HepG2 (cell line): ENCODE data around the gene MCFD2. TPM values are rescaled to one million over a fixed set of nuclear protein-coding genes. Genes with fewer than 3 reads are reported as not detected.

Experiments used
- ATAC-seq: fragments of 200-7000 bp; cut with Tn5 transposase; 3 replicates; pipeline ENCODE4 v1.9.1; 2020; ENCODE audit warnings: mild to moderate bottlenecking, moderate library complexity
- BruUV-seq: library from RNA; stranded (reverse); fragments of 400-500 nt; replicated peaks from 2 replicates; lab custom pipeline; 2021; lab: Mats Ljungman, UMichigan
- CTCF ChIA-PET: fragments of 300-600 bp; formaldehyde crosslinking; extraction: SDS; loops from one replicate; lab custom pipeline; 2021; ENCODE audit warnings: low total read pairs, inconsistent platforms, low intra/inter-chr PET ratio; lab: Yijun Ruan, JAX
- POLR2A ChIA-PET: fragments of 350-600 bp; sonication (Branson Sonifier 250); formaldehyde crosslinking; loops from one replicate; lab custom pipeline; 2020; ENCODE audit warnings: antibody characterized with exemption, inconsistent platforms; lab: Yijun Ruan, JAX
- DNase-seq: peaks from one replicate; pipeline ENCODE4 v3.0.0-alpha.2; 2015; ENCODE audit warnings: low spot score
- FAIRE-seq: peaks from 3 replicates; lab custom pipeline; 2011; peaks lifted over from hg19 to GRCh38; lab: Jason Lieb, UNC
- H2AFZ ChIP-seq: one replicate; pipeline ENCODE4 v1.6.1; 2011; ENCODE audit warnings: low read length, inconsistent platforms
- H3K27ac ChIP-seq: fragments of 300-600 bp; 3 replicates; pipeline ENCODE4 v1.8.0; 2011; ENCODE audit warnings: mixed run types, mild to moderate bottlenecking, mixed read lengths, low read length, inconsistent platforms; ENCODE audit not compliant: insufficient read depth; ENCODE audit errors: extremely low read length
- H3K27me3 ChIP-seq, 2 experiments: fragments of 200-600 bp in 1 of 2; 2 replicates in 1 of 2; 3 replicates in 1 of 2; pipeline versions ENCODE4 v1.6.0 to v1.8.0; 2011; ENCODE audit warnings: low read length in 2 of 2, mild to moderate bottlenecking in 2 of 2, moderate library complexity in 2 of 2, inconsistent platforms in 1 of 2; ENCODE audit not compliant: insufficient read depth in 2 of 2, control insufficient read depth in 1 of 2
- H3K36me3 ChIP-seq, 2 experiments: fragments of 200-600 bp in 1 of 2; replicated peaks in 1 of 2; 2 replicates in 1 of 2; 3 replicates in 1 of 2; pipeline versions ENCODE4 v1.5.1 to v1.8.0; 2011; ENCODE audit warnings: low read length in 2 of 2, inconsistent platforms in 1 of 2; ENCODE audit not compliant: insufficient read depth in 2 of 2, control insufficient read depth in 1 of 2
- H3K4me1 ChIP-seq: 2 replicates; pipeline ENCODE4 v1.5.1; 2012; ENCODE audit warnings: low read length, inconsistent platforms; ENCODE audit not compliant: insufficient read depth
- H3K4me2 ChIP-seq: 2 replicates; pipeline ENCODE4 v1.6.0; 2011; ENCODE audit warnings: low read depth, low read length, inconsistent platforms
- H3K4me3 ChIP-seq, 3 experiments: fragments of 200-600 bp in 1 of 3; sonication (generic), shearing (Covaris generic) in 1 of 3; replicated peaks in 1 of 3; 2 replicates each; pipeline ENCODE4 v1.5.1; 2011 to 2016; ENCODE audit warnings: low read length in 3 of 3, inconsistent platforms in 2 of 3, low read depth in 2 of 3, mild to moderate bottlenecking in 2 of 3, control low read depth in 1 of 3, mixed read lengths in 1 of 3; ENCODE audit not compliant: insufficient read depth in 1 of 3
- H3K79me2 ChIP-seq: one replicate; pipeline ENCODE4 v1.6.1; 2011; ENCODE audit warnings: low read length, inconsistent platforms; ENCODE audit not compliant: insufficient read depth
- H3K9ac ChIP-seq: 2 replicates; pipeline ENCODE4 v1.6.0; 2011; ENCODE audit warnings: mild to moderate bottlenecking, low read depth, low read length, inconsistent platforms; ENCODE audit not compliant: insufficient read depth
- H3K9me3 ChIP-seq: 2 replicates; pipeline ENCODE4 v1.5.1; 2012; ENCODE audit warnings: mild to moderate bottlenecking, low read length
- H4K20me1 ChIP-seq: 2 replicates; pipeline ENCODE4 v1.6.0; 2011; ENCODE audit warnings: inconsistent platforms, mild to moderate bottlenecking, low read length, moderate library complexity; ENCODE audit not compliant: insufficient read depth
- CBX5 ChIP-seq: sonication (generic); formaldehyde crosslinking; IDR thresholded peaks from 2 replicates; pipeline ENCODE4 v1.4.0; 2020; ENCODE audit warnings: missing genetic modification reagents, borderline replicate concordance
- CHD4 ChIP-seq: fragments of 200-600 bp; sonication (generic); IDR thresholded peaks from 2 replicates; pipeline ENCODE4 v1.7.0; 2017; ENCODE audit warnings: mild to moderate bottlenecking, low read length, borderline replicate concordance
- EZH2 ChIP-seq: conservative IDR thresholded peaks from 2 replicates; pipeline ENCODE4 v1.6.1; 2012; ENCODE audit warnings: mild to moderate bottlenecking, low read depth, low read length, moderate library complexity
- GTF3A ChIP-seq: sonication (generic); formaldehyde crosslinking; conservative IDR thresholded peaks from 2 replicates; pipeline ENCODE4 v1.4.0; 2020; ENCODE audit warnings: mild to moderate bottlenecking, missing genetic modification reagents
- JARID2 ChIP-seq: sonication (generic); formaldehyde crosslinking; IDR thresholded peaks from 2 replicates; pipeline ENCODE4 v1.8.1; 2023; ENCODE audit warnings: missing genetic modification reagents, inconsistent platforms; ENCODE audit not compliant: insufficient replicate concordance
- RAD21 ChIP-seq: fragments of 450-650 bp; formaldehyde crosslinking; IDR thresholded peaks from 2 replicates; pipeline ENCODE4 v1.5.0; 2020; ENCODE audit warnings: mild to moderate bottlenecking
- REXO4 ChIP-seq: sonication (generic); formaldehyde crosslinking; IDR thresholded peaks from 2 replicates; pipeline ENCODE4 v1.8.0; 2022; ENCODE audit warnings: missing genetic modification reagents, mild to moderate bottlenecking, borderline replicate concordance
- TGIF2 ChIP-seq: IDR thresholded peaks from 2 replicates; pipeline ENCODE4 v1.6.1; 2016; ENCODE audit warnings: control low read depth, missing compliant biosample characterization
- ZNF253 ChIP-seq: sonication (generic); formaldehyde crosslinking; IDR thresholded peaks from 2 replicates; pipeline ENCODE4 v1.8.0; 2022; ENCODE audit warnings: mild to moderate bottlenecking, missing genetic modification reagents, borderline replicate concordance
- ZNF362 ChIP-seq: sonication (generic); formaldehyde crosslinking; IDR thresholded peaks from 2 replicates; pipeline ENCODE4 v1.4.0; 2020; ENCODE audit warnings: missing genetic modification reagents, mild to moderate bottlenecking, borderline replicate concordance
- ZNF605 ChIP-seq: sonication (generic); formaldehyde crosslinking; IDR thresholded peaks from 2 replicates; pipeline ENCODE4 v1.8.0; 2022; ENCODE audit warnings: mild to moderate bottlenecking, missing genetic modification reagents
- ZNF83 ChIP-seq: sonication (generic); formaldehyde crosslinking; IDR thresholded peaks from 2 replicates; pipeline ENCODE4 v1.4.0; 2020; ENCODE audit warnings: missing genetic modification reagents, mild to moderate bottlenecking, borderline replicate concordance
- WGBS: methylation state at CpG from one replicate; pipeline ENCODE4 v1.1.6; 2017; ENCODE audit warnings: low lambda C conversion rate; 5-methylcytosine and 5-hydroxymethylcytosine counted together
- in situ Hi-C: cut with HindIII; loops from 2 replicates; pipeline ENCODE4 v1.10.0; 2017; ENCODE audit warnings: low pct_unique_long_range_greater_than_20kb; ENCODE audit not compliant: extremely low pct_ligation_motif_present
- intact Hi-C: fragments of 100-400 bp; cut with micrococcal nuclease; formaldehyde crosslinking; loops from one replicate; pipeline ENCODE4 v1.10.0; 2022; ENCODE audit not compliant: unreplicated experiment
- polyA plus RNA-seq, 8 experiments: library from polyadenylated mRNA; depleted of rRNA in 3 of 8; stranded (reverse) in 7 of 8; unstranded in 1 of 8; fragments of >200 nt; fragmentation: Illumina TruSeq in 4 of 8; extraction: Trizol in 4 of 8; gene quantifications; 2 replicates each; pipeline versions ENCODE4 v1.2.1 to v1.2.3, GENCODE V29; 2011 to 2016; ENCODE audit warnings: low read depth in 4 of 8, missing spikeins in 1 of 8, mixed read lengths in 1 of 8; ENCODE audit not compliant: insufficient read depth in 1 of 8
- total RNA-seq, 5 experiments: library from RNA; depleted of rRNA; stranded (reverse); fragments of >200 nt; fragmentation: Illumina TruSeq; extraction: Trizol; gene quantifications; 2 replicates each; pipeline ENCODE4 v1.2.3, GENCODE V29; 2016; ENCODE audit warnings: low read depth in 1 of 5

MCFD2 gene
- total and polyA plus RNA-seq, 2 of the 13 experiments (the other 11 are each of a cell fraction or from before 2014, with no cell fraction given), result 183 to 232 TPM

GRCh38 chr2:46929612-46930011, 14.0 kb upstream of the MCFD2 start:
- POLR2A ChIA-PET, result no interaction called here
- WGBS, result 100% methylated on average over 1 of the region's 1 CpG

GRCh38 chr2:46926863-46927262, 11.3 kb upstream of the MCFD2 start:
- Histone ChIP-seq H3K4me3 (no peak overlapping the region), H3K79me2 (no peaks in the 10 kb centered on the region), H3K27ac (no peak overlapping the region), H2AFZ (no peak overlapping the region), H3K27me3 (no peaks in the 10 kb centered on the region)
- BruUV-seq, result no TSS peak
- in situ Hi-C loops, result no loop called here
- no peak for DNase-seq
- no peak for FAIRE-seq
- 98% methylated on average over 2 of the region's 2 CpGs for WGBS
- no peak for TF ChIP-seq ZNF605 (CRISPR knock-in tag)
- no peak for TF ChIP-seq REXO4 (CRISPR knock-in tag)
- TF ChIP-seq EZH2, result no peak
- TF ChIP-seq CHD4, result 0 out of 2 replicates have a peak, but pooled peaks have one; percentile 36
- TF ChIP-seq GTF3A (CRISPR knock-in tag), result no peak
- no peak for TF ChIP-seq ZNF362
- TF ChIP-seq CBX5 (CRISPR knock-in tag), result no peak
- no peak for TF ChIP-seq RAD21 (CRISPR knock-in tag)
- TF ChIP-seq, all 625 proteins: peak for 1
- H3K4me2 ChIP-seq, result no peak overlapping the region
- H4K20me1 ChIP-seq, result no peaks in the 10 kb centered on the region
- H3K9ac ChIP-seq, result no peak overlapping the region
- H3K9me3 ChIP-seq, result peaks cover 19% of the 10 kb centered on the region
- H3K36me3 ChIP-seq, result no peaks in the 10 kb centered on the region
- ChIA-PET POLR2A (no interaction called here), CTCF (no interaction called here)
- ATAC-seq, result no peak
- H3K4me1 ChIP-seq, result peaks cover 16% of the 10 kb centered on the region
- intact Hi-C loops, result no loop called here

More at GRCh38 chr2:46929612-46930011, 14.0 kb upstream of the MCFD2 start:
- no peaks in the 10 kb centered on the region for H4K20me1 ChIP-seq
- TF ChIP-seq JARID2 (CRISPR knock-in tag), result no peak
- no peak for TF ChIP-seq ZNF83 (CRISPR knock-in tag)
- TF ChIP-seq TGIF2 (CRISPR knock-in tag), result no peak
- no peak for TF ChIP-seq EZH2
- no peak for TF ChIP-seq CHD4
- TF ChIP-seq ZNF253 (CRISPR knock-in tag), result no peak
- DNase-seq, result no peak
- H3K27me3 ChIP-seq, result no peaks in the 10 kb centered on the region
- H3K27ac ChIP-seq, result no peak overlapping the region
- no peaks in the 10 kb centered on the region for H3K79me2 ChIP-seq
- H2AFZ ChIP-seq, result no peak overlapping the region
- H3K4me3 ChIP-seq, result no peak overlapping the region
- H3K4me2 ChIP-seq, result no peak overlapping the region
- no peak overlapping the region for H3K9ac ChIP-seq
- intact Hi-C loops (no loop called here), in situ Hi-C loops (no loop called here)
- H3K4me1 ChIP-seq, result 0 out of 2 replicates have a peak, but pooled peaks cover 6% of the 10 kb centered on the region
- BruUV-seq, result no TSS peak
- CTCF ChIA-PET, result no interaction called here
- no peak for FAIRE-seq
- H3K36me3 ChIP-seq, result no peaks in the 10 kb centered on the region
- ATAC-seq, result no peak
- H3K9me3 ChIP-seq, result peaks cover 19% of the 10 kb centered on the region
